Sigmoid colon (tissue), 4 donors: Measurements from ENCODE around the gene GNB3.

Source experiments
- CTCF ChIP-seq, 4 experiments: fragments of 450-650 bp in 3 of 4; fragments of 200-600 bp in 1 of 4; IDR thresholded peaks; one replicate each; pipeline ENCODE4 v1.5.1; 2016 to 2019; ENCODE audit warnings: antibody characterized with exemption in 4 of 4, mild to moderate bottlenecking in 3 of 4, moderate library complexity in 2 of 4
- EP300 ChIP-seq, 4 donors: sonication (generic); formaldehyde crosslinking; IDR thresholded peaks; one replicate each; pipeline ENCODE4 v1.6.1; 2017; ENCODE audit warnings: antibody characterized with exemption in 4 of 4
- POLR2AphosphoS5 ChIP-seq, 4 donors: sonication (generic); formaldehyde crosslinking; IDR thresholded peaks; one replicate each; pipeline ENCODE4 v1.6.1; 2017; ENCODE audit warnings: antibody characterized with exemption in 4 of 4

GRCh38 chr12:6861391-6861790 is 20.7 kb downstream of the GNB3 start:
- no peak for TF ChIP-seq CTCF (IDR thresholded peaks at IDR 0.05)
- no peak for TF ChIP-seq POLR2AphosphoS5 (IDR thresholded peaks at IDR 0.05)
- no peak for TF ChIP-seq EP300 (IDR thresholded peaks at IDR 0.05)
